T-helper 1 cell treated with Interleukin-12 subunit alpha and Interleukin-12 subunit beta and Interleukin-4 antibody, amounts not matched to agents 30 μg/mL and 1 μg/mL, for 36 hours (primary cell): ENCODE measurements around the gene FAM81B.

ENCODE experiments used
- H3K27ac Mint-ChIP-seq: one replicate; pipeline ENCODE4 v1.8.0; 2021; ENCODE audit warnings: mild to moderate bottlenecking, mixed read lengths
- H3K27me3 Mint-ChIP-seq: one replicate; pipeline ENCODE4 v1.8.0; 2021; ENCODE audit warnings: low read depth, mixed read lengths
- H3K36me3 Mint-ChIP-seq: one replicate; pipeline ENCODE4 v1.8.0; 2021; ENCODE audit warnings: low read depth, mixed read lengths
- H3K4me1 Mint-ChIP-seq: one replicate; pipeline ENCODE4 v1.8.0; 2021; ENCODE audit warnings: low read depth, mixed read lengths
- H3K4me3 Mint-ChIP-seq: one replicate; pipeline ENCODE4 v1.8.0; 2021; ENCODE audit warnings: mild to moderate bottlenecking, moderate library complexity, mixed read lengths
- H3K9me3 Mint-ChIP-seq: one replicate; pipeline ENCODE4 v1.8.0; 2021; ENCODE audit warnings: mixed read lengths

The FAM81B gene

GRCh38 chr5:95424526-95424925 lies 33.4 kb downstream of the FAM81B start:
- Mint-ChIP-seq H3K4me3 (no peak overlapping the region), H3K27ac (no peak overlapping the region), H3K36me3 (no peaks in the 10 kb centered on the region), H3K9me3 (no peaks in the 10 kb centered on the region), H3K4me1 (no peaks in the 10 kb centered on the region), H3K27me3 (no peaks in the 10 kb centered on the region)

- Mint-ChIP-seq H3K36me3 (no peaks in the 10 kb centered on the region), H3K4me1 (no peaks in the 10 kb centered on the region), H3K4me3 (no peak overlapping the region), H3K9me3 (no peaks in the 10 kb centered on the region), H3K27me3 (no peaks in the 10 kb centered on the region), H3K27ac (no peak overlapping the region)
Measured at GRCh38 chr5:95426227-95426626, 35.1 kb downstream of the FAM81B start.

GRCh38 chr5:95432779-95433178 lies 41.6 kb downstream of the FAM81B start:
- Mint-ChIP-seq H3K27ac (no peak overlapping the region), H3K36me3 (no peaks in the 10 kb centered on the region), H3K4me1 (no peaks in the 10 kb centered on the region), H3K4me3 (no peak overlapping the region), H3K27me3 (peaks cover 7% of the 10 kb centered on the region), H3K9me3 (no peaks in the 10 kb centered on the region)

- no peak overlapping the region for H3K27ac Mint-ChIP-seq
- H3K27me3 Mint-ChIP-seq, result peaks cover 23% of the 10 kb centered on the region
- H3K4me1 Mint-ChIP-seq, result no peaks in the 10 kb centered on the region
Measured at GRCh38 chr5:95439801-95440493, 48.8 kb downstream of the FAM81B start.

GRCh38 chr5:95440825-95441224 lies 49.7 kb downstream of the FAM81B start:
- Mint-ChIP-seq H3K9me3 (no peaks in the 10 kb centered on the region), H3K36me3 (no peaks in the 10 kb centered on the region), H3K4me3 (no peak overlapping the region), H3K27ac (no peak overlapping the region), H3K4me1 (no peaks in the 10 kb centered on the region), H3K27me3 (peaks cover 23% of the 10 kb centered on the region)

More at GRCh38 chr5:95439801-95440493, 48.8 kb downstream of the FAM81B start:
- no peaks in the 10 kb centered on the region for H3K9me3 Mint-ChIP-seq
- no peaks in the 10 kb centered on the region for H3K36me3 Mint-ChIP-seq
- no peak overlapping the region for H3K4me3 Mint-ChIP-seq

- Mint-ChIP-seq H3K9me3 (no peaks in the 10 kb centered on the region), H3K36me3 (no peaks in the 10 kb centered on the region), H3K27ac (no peak overlapping the region), H3K4me1 (no peaks in the 10 kb centered on the region), H3K27me3 (peaks cover 23% of the 10 kb centered on the region), H3K4me3 (no peak overlapping the region)
Measured at GRCh38 chr5:95441636-95442035, 50.5 kb downstream of the FAM81B start.

GRCh38 chr5:95445442-95445841 lies 54.3 kb downstream of the FAM81B start:
- H3K27ac Mint-ChIP-seq, result no peak overlapping the region

GRCh38 chr5:95445995-95446394 lies 54.8 kb downstream of the FAM81B start:
- no peaks in the 10 kb centered on the region for H3K4me1 Mint-ChIP-seq
- no peaks in the 10 kb centered on the region for H3K36me3 Mint-ChIP-seq
- H3K27ac Mint-ChIP-seq, result no peak overlapping the region
- H3K4me3 Mint-ChIP-seq, result no peak overlapping the region
- H3K27me3 Mint-ChIP-seq, result peaks cover 9% of the 10 kb centered on the region
- no peaks in the 10 kb centered on the region for H3K9me3 Mint-ChIP-seq

More at GRCh38 chr5:95445442-95445841, 54.3 kb downstream of the FAM81B start:
- no peak overlapping the region for H3K4me3 Mint-ChIP-seq
- H3K27me3 Mint-ChIP-seq, result peaks cover 14% of the 10 kb centered on the region
- no peaks in the 10 kb centered on the region for H3K9me3 Mint-ChIP-seq
- H3K36me3 Mint-ChIP-seq, result no peaks in the 10 kb centered on the region
- no peaks in the 10 kb centered on the region for H3K4me1 Mint-ChIP-seq

- Mint-ChIP-seq H3K4me3 (no peak overlapping the region), H3K27me3 (peaks cover 9% of the 10 kb centered on the region), H3K4me1 (no peaks in the 10 kb centered on the region), H3K36me3 (no peaks in the 10 kb centered on the region), H3K27ac (no peak overlapping the region), H3K9me3 (no peaks in the 10 kb centered on the region)
Measured at GRCh38 chr5:95446560-95447221, 55.5 kb downstream of the FAM81B start.

- Mint-ChIP-seq H3K27me3 (peaks cover 9% of the 10 kb centered on the region), H3K4me1 (no peaks in the 10 kb centered on the region), H3K9me3 (no peaks in the 10 kb centered on the region), H3K36me3 (no peaks in the 10 kb centered on the region), H3K27ac (no peak overlapping the region), H3K4me3 (no peak overlapping the region)
Measured at GRCh38 chr5:95447961-95448360, 56.8 kb downstream of the FAM81B start.

- no peaks in the 10 kb centered on the region for H3K9me3 Mint-ChIP-seq
Measured at GRCh38 chr5:95448789-95449188, 57.6 kb downstream of the FAM81B start.

GRCh38 chr5:95449460-95449859 lies 58.3 kb downstream of the FAM81B start:
- H3K9me3 Mint-ChIP-seq, result no peaks in the 10 kb centered on the region
- H3K4me3 Mint-ChIP-seq, result no peak overlapping the region
- H3K27me3 Mint-ChIP-seq, result peaks cover 4% of the 10 kb centered on the region
- no peaks in the 10 kb centered on the region for H3K36me3 Mint-ChIP-seq
- no peaks in the 10 kb centered on the region for H3K4me1 Mint-ChIP-seq
- H3K27ac Mint-ChIP-seq, result no peak overlapping the region

More at GRCh38 chr5:95448789-95449188, 57.6 kb downstream of the FAM81B start:
- Mint-ChIP-seq H3K36me3 (no peaks in the 10 kb centered on the region), H3K4me1 (no peaks in the 10 kb centered on the region), H3K4me3 (no peak overlapping the region), H3K27me3 (peaks cover 5% of the 10 kb centered on the region), H3K27ac (no peak overlapping the region)

GRCh38 chr5:95454536-95454935 lies 63.4 kb downstream of the FAM81B start:
- Mint-ChIP-seq H3K4me3 (no peak overlapping the region), H3K27me3 (no peaks in the 10 kb centered on the region), H3K9me3 (no peaks in the 10 kb centered on the region), H3K36me3 (peaks cover under 1% of the 10 kb centered on the region), H3K4me1 (no peaks in the 10 kb centered on the region), H3K27ac (no peak overlapping the region)

- Mint-ChIP-seq H3K36me3 (peaks cover 14% of the 10 kb centered on the region), H3K9me3 (no peaks in the 10 kb centered on the region), H3K4me1 (no peaks in the 10 kb centered on the region), H3K27ac (no peak overlapping the region), H3K27me3 (no peaks in the 10 kb centered on the region), H3K4me3 (no peak overlapping the region)
Measured at GRCh38 chr5:95460665-95461064, 69.5 kb downstream of the FAM81B start.

- no peak overlapping the region for H3K27ac Mint-ChIP-seq
- peaks cover 28% of the 10 kb centered on the region for H3K36me3 Mint-ChIP-seq
- no peaks in the 10 kb centered on the region for H3K9me3 Mint-ChIP-seq
- no peaks in the 10 kb centered on the region for H3K4me1 Mint-ChIP-seq
- no peaks in the 10 kb centered on the region for H3K27me3 Mint-ChIP-seq
- H3K4me3 Mint-ChIP-seq, result no peak overlapping the region
Measured at GRCh38 chr5:95471487-95471886, 80.3 kb downstream of the FAM81B start.
